HAP-1 (cell line): ENCODE results near the gene HSPA12A.
A peak's percentile ranks its signal among the peaks of the same experiment; 100 is the strongest.

Experiments
- DNase-seq, 2 experiments: peaks; one replicate each; pipeline ENCODE4 v3.0.0-alpha.2; 2016 to 2020; ENCODE audit warnings: low spot score in 2 of 2
- H3K27me3 ChIP-seq: fragments of 250-450 bp; sonication (Bioruptor Pico); 2 replicates; pipeline ENCODE4 v1.5.1; 2020; ENCODE audit warnings: low read depth, mild to moderate bottlenecking, moderate library complexity
- H3K36me3 ChIP-seq: fragments of 250-450 bp; sonication (Bioruptor Pico); replicated peaks from 2 replicates; pipeline ENCODE4 v1.5.1; 2020; ENCODE audit warnings: mild to moderate bottlenecking
- H3K4me1 ChIP-seq: fragments of 250-450 bp; sonication (Bioruptor Pico); 2 replicates; pipeline ENCODE4 v1.5.1; 2020; ENCODE audit warnings: mild to moderate bottlenecking
- H3K4me3 ChIP-seq: fragments of 250-450 bp; sonication (Bioruptor Pico); 2 replicates; pipeline ENCODE4 v1.5.1; 2020; ENCODE audit warnings: mild to moderate bottlenecking, moderate library complexity
- H3K9me3 ChIP-seq: fragments of 250-450 bp; sonication (Bioruptor Pico); 2 replicates; pipeline ENCODE4 v1.5.1; 2020; ENCODE audit warnings: mild to moderate bottlenecking, moderate library complexity
- in situ Hi-C: fragments of 300-500 bp; cut with MboI; formaldehyde crosslinking; loops from 3 replicates; pipeline ENCODE4 v1.14.3; 2020; ENCODE audit warnings: low sequenced_read_pairs, inconsistent platforms, mixed read lengths

Gene HSPA12A

GRCh38 chr10:116665541-116666125 is 76.7 kb downstream of the HSPA12A start:
- DNase-seq = peak in 1 of 2 experiments; percentile 5
- peaks cover 4% of the 10 kb centered on the region; the same call in 1 of the 2 replicates for H3K4me1 ChIP-seq
- H3K27me3 ChIP-seq = no peaks in the 10 kb centered on the region
- in situ Hi-C loops = no loop called here
- H3K9me3 ChIP-seq = no peaks in the 10 kb centered on the region
- H3K36me3 ChIP-seq = no peaks in the 10 kb centered on the region
- no peak overlapping the region for H3K4me3 ChIP-seq

GRCh38 chr10:116664631-116665030 is 77.7 kb downstream of the HSPA12A start:
- H3K4me1 ChIP-seq = peaks cover 4% of the 10 kb centered on the region; the same call in 1 of the 2 replicates
- no peak overlapping the region for H3K4me3 ChIP-seq
- no peaks in the 10 kb centered on the region for H3K9me3 ChIP-seq
- in situ Hi-C loops = no loop called here
- DNase-seq = no peak
- no peaks in the 10 kb centered on the region for H3K27me3 ChIP-seq
- no peaks in the 10 kb centered on the region for H3K36me3 ChIP-seq

GRCh38 chr10:116663342-116663741 is 79.0 kb downstream of the HSPA12A start:
- H3K27me3 ChIP-seq = no peaks in the 10 kb centered on the region
- H3K4me3 ChIP-seq = no peak overlapping the region
- in situ Hi-C loops = no loop called here
- peaks cover 4% of the 10 kb centered on the region; the same call in 1 of the 2 replicates for H3K4me1 ChIP-seq
- H3K9me3 ChIP-seq = no peaks in the 10 kb centered on the region
- H3K36me3 ChIP-seq = no peaks in the 10 kb centered on the region
- DNase-seq = no peak

GRCh38 chr10:116660860-116661259 is 81.5 kb downstream of the HSPA12A start:
- Histone ChIP-seq H3K4me3 (no peak overlapping the region), H3K9me3 (no peaks in the 10 kb centered on the region), H3K36me3 (no peaks in the 10 kb centered on the region), H3K4me1 (peaks cover 2% of the 10 kb centered on the region; the same call in 1 of the 2 replicates), H3K27me3 (no peaks in the 10 kb centered on the region)
- in situ Hi-C loops = no loop called here
- no peak for DNase-seq

GRCh38 chr10:116659049-116659670 is 83.2 kb downstream of the HSPA12A start:
- in situ Hi-C loops = no loop called here
- Histone ChIP-seq H3K36me3 (no peaks in the 10 kb centered on the region), H3K4me3 (no peak overlapping the region), H3K9me3 (no peaks in the 10 kb centered on the region), H3K4me1 (no peaks in the 10 kb centered on the region), H3K27me3 (no peaks in the 10 kb centered on the region)
- no peak for DNase-seq

- no peaks in the 10 kb centered on the region for H3K27me3 ChIP-seq
- in situ Hi-C loops = no loop called here
- no peaks in the 10 kb centered on the region for H3K36me3 ChIP-seq
- H3K9me3 ChIP-seq = no peaks in the 10 kb centered on the region
- no peak for DNase-seq
- H3K4me1 ChIP-seq = no peaks in the 10 kb centered on the region
- no peak overlapping the region for H3K4me3 ChIP-seq
These were observed 84.4 kb downstream of the HSPA12A start for GRCh38 chr10:116657863-116658551.

GRCh38 chr10:116656044-116656443 is 86.3 kb downstream of the HSPA12A start:
- in situ Hi-C loops = no loop called here
- H3K4me3 ChIP-seq = no peak overlapping the region
- no peaks in the 10 kb centered on the region for H3K27me3 ChIP-seq
- H3K36me3 ChIP-seq = no peaks in the 10 kb centered on the region
- H3K9me3 ChIP-seq = no peaks in the 10 kb centered on the region
- no peaks in the 10 kb centered on the region for H3K4me1 ChIP-seq
- no peak for DNase-seq

- no peaks in the 10 kb centered on the region for H3K4me1 ChIP-seq
- no peaks in the 10 kb centered on the region for H3K36me3 ChIP-seq
- in situ Hi-C loops = no loop called here
- DNase-seq = no peak
- no peaks in the 10 kb centered on the region for H3K27me3 ChIP-seq
- H3K9me3 ChIP-seq = no peaks in the 10 kb centered on the region
- H3K4me3 ChIP-seq = no peak overlapping the region
These were observed 86.8 kb downstream of the HSPA12A start for GRCh38 chr10:116655568-116655967.

- no peaks in the 10 kb centered on the region for H3K9me3 ChIP-seq
- no peaks in the 10 kb centered on the region for H3K4me1 ChIP-seq
- in situ Hi-C loops = no loop called here
- H3K36me3 ChIP-seq = no peaks in the 10 kb centered on the region
- no peak overlapping the region for H3K4me3 ChIP-seq
- no peaks in the 10 kb centered on the region for H3K27me3 ChIP-seq
- DNase-seq = peak in 1 of 2 experiments; percentile 48
These were observed 87.5 kb downstream of the HSPA12A start for GRCh38 chr10:116654816-116655215.

GRCh38 chr10:116653885-116654284 is 88.5 kb downstream of the HSPA12A start:
- H3K4me1 ChIP-seq = no peaks in the 10 kb centered on the region
- in situ Hi-C loops = no loop called here
- no peak overlapping the region for H3K4me3 ChIP-seq
- no peaks in the 10 kb centered on the region for H3K9me3 ChIP-seq
- H3K36me3 ChIP-seq = no peaks in the 10 kb centered on the region
- H3K27me3 ChIP-seq = no peaks in the 10 kb centered on the region
- no peak for DNase-seq

- Histone ChIP-seq H3K36me3 (no peaks in the 10 kb centered on the region), H3K4me1 (no peaks in the 10 kb centered on the region), H3K4me3 (no peak overlapping the region), H3K27me3 (no peaks in the 10 kb centered on the region), H3K9me3 (no peaks in the 10 kb centered on the region)
- in situ Hi-C loops = no loop called here
- no peak for DNase-seq
These were observed 93.5 kb downstream of the HSPA12A start for GRCh38 chr10:116648903-116649302.

- in situ Hi-C loops = no loop called here
- Histone ChIP-seq H3K9me3 (no peaks in the 10 kb centered on the region), H3K4me3 (no peak overlapping the region), H3K4me1 (no peaks in the 10 kb centered on the region), H3K36me3 (no peaks in the 10 kb centered on the region), H3K27me3 (no peaks in the 10 kb centered on the region)
- no peak for DNase-seq
These were observed 95.9 kb downstream of the HSPA12A start for GRCh38 chr10:116646502-116646901.

- no peaks in the 10 kb centered on the region for H3K9me3 ChIP-seq
- no peak for DNase-seq
- no peaks in the 10 kb centered on the region for H3K4me1 ChIP-seq
- H3K36me3 ChIP-seq = no peaks in the 10 kb centered on the region
- no peak overlapping the region for H3K4me3 ChIP-seq
- 0 out of 2 replicates have a peak, but pooled peaks cover 6% of the 10 kb centered on the region for H3K27me3 ChIP-seq
- in situ Hi-C loops = no loop called here
These were observed 104.5 kb downstream of the HSPA12A start for GRCh38 chr10:116637830-116638229.

GRCh38 chr10:116636976-116637375 is 105.4 kb downstream of the HSPA12A start:
- Histone ChIP-seq H3K27me3 (0 out of 2 replicates have a peak, but pooled peaks cover 6% of the 10 kb centered on the region), H3K4me1 (no peaks in the 10 kb centered on the region), H3K36me3 (no peaks in the 10 kb centered on the region), H3K9me3 (no peaks in the 10 kb centered on the region), H3K4me3 (no peak overlapping the region)
- in situ Hi-C loops = no loop called here
- no peak for DNase-seq
